ENCODE data around the gene SYCP2.
"Not testable (repeated sequence)": the region's sequence is repeated elsewhere in the genome, so short reads cannot be mapped to it uniquely, and the experiment has no call there.

Gene SYCP2

GRCh38 chr20:59912609-59913008 is 20.8 kb downstream of the SYCP2 start:
- peak; percentile 5 to 31 for DNase-seq

GRCh38 chr20:59911041-59911440 is 22.4 kb downstream of the SYCP2 start:
- DNase-seq = no peak
- TF ChIP-seq POLR2A (IDR thresholded peaks at IDR 0.05; ENCODE audit: low read length) (no peak), GATA1 (IDR thresholded peaks at IDR 0.05; ENCODE audit: low read depth, low read length) (no peak)

More at GRCh38 chr20:59912609-59913008, 20.8 kb downstream of the SYCP2 start:
- TF ChIP-seq POLR2A (IDR thresholded peaks at IDR 0.05; ENCODE audit: low read length) (no peak), GATA1 (IDR thresholded peaks at IDR 0.05; ENCODE audit: low read depth, low read length) (no peak)

- DNase-seq = no peak
- TF ChIP-seq POLR2A (IDR thresholded peaks at IDR 0.05; ENCODE audit: low read length) (no peak), GATA1 (IDR thresholded peaks at IDR 0.05; ENCODE audit: low read depth, low read length) (no peak)
These were observed 24.6 kb downstream of the SYCP2 start for GRCh38 chr20:59908855-59909254.

GRCh38 chr20:59903621-59904020 is 29.8 kb downstream of the SYCP2 start:
- TF ChIP-seq POLR2A (IDR thresholded peaks at IDR 0.05; ENCODE audit: low read length) (no peak), GATA1 (IDR thresholded peaks at IDR 0.05; ENCODE audit: low read depth, low read length) (no peak)
- DNase-seq = no peak

GRCh38 chr20:59902470-59902869 is 31.0 kb downstream of the SYCP2 start:
- DNase-seq = no peak
- TF ChIP-seq POLR2A (IDR thresholded peaks at IDR 0.05; ENCODE audit: low read length) (no peak), GATA1 (IDR thresholded peaks at IDR 0.05; ENCODE audit: low read depth, low read length) (no peak)

GRCh38 chr20:59895908-59896307 is 37.5 kb downstream of the SYCP2 start:
- TF ChIP-seq POLR2A (IDR thresholded peaks at IDR 0.05; ENCODE audit: low read length) (no peak), GATA1 (IDR thresholded peaks at IDR 0.05; ENCODE audit: low read depth, low read length) (no peak)

GRCh38 chr20:59891581-59891980 is 41.9 kb downstream of the SYCP2 start:
- no peak for DNase-seq
- TF ChIP-seq GATA1 (IDR thresholded peaks at IDR 0.05; ENCODE audit: low read depth, low read length) = no peak
- no peak for TF ChIP-seq POLR2A (IDR thresholded peaks at IDR 0.05; ENCODE audit: low read length)

More at GRCh38 chr20:59895908-59896307, 37.5 kb downstream of the SYCP2 start:
- no peak for DNase-seq

GRCh38 chr20:59890035-59890434 is 43.4 kb downstream of the SYCP2 start:
- DNase-seq = not testable (repeated sequence)

GRCh38 chr20:59888050-59888449 is 45.4 kb downstream of the SYCP2 start:
- TF ChIP-seq POLR2A (IDR thresholded peaks at IDR 0.05; ENCODE audit: low read length) (no peak), GATA1 (IDR thresholded peaks at IDR 0.05; ENCODE audit: low read depth, low read length) (no peak)
- DNase-seq = no peak

GRCh38 chr20:59884494-59884893 is 48.9 kb downstream of the SYCP2 start:
- TF ChIP-seq GATA1 (IDR thresholded peaks at IDR 0.05; ENCODE audit: low read depth, low read length) (no peak), POLR2A (IDR thresholded peaks at IDR 0.05; ENCODE audit: low read length) (no peak)

GRCh38 chr20:59880198-59880597 is 53.2 kb downstream of the SYCP2 start:
- no peak for DNase-seq
- no peak for TF ChIP-seq POLR2A (IDR thresholded peaks at IDR 0.05; ENCODE audit: low read length)

More at GRCh38 chr20:59884494-59884893, 48.9 kb downstream of the SYCP2 start:
- no peak for DNase-seq

GRCh38 chr20:59873409-59873808 is 60.0 kb downstream of the SYCP2 start:
- DNase-seq = no peak
- TF ChIP-seq POLR2A (IDR thresholded peaks at IDR 0.05; ENCODE audit: low read length) = no peak

GRCh38 chr20:59871096-59871495 is 62.3 kb downstream of the SYCP2 start:
- DNase-seq = no peak
- no peak for TF ChIP-seq GATA1 (IDR thresholded peaks at IDR 0.05; ENCODE audit: low read depth, low read length)
- no peak for TF ChIP-seq POLR2A (IDR thresholded peaks at IDR 0.05; ENCODE audit: low read length)

GRCh38 chr20:59866338-59866737 is 67.1 kb downstream of the SYCP2 start:
- TF ChIP-seq POLR2A (IDR thresholded peaks at IDR 0.05; ENCODE audit: low read length) (no peak), GATA1 (IDR thresholded peaks at IDR 0.05; ENCODE audit: low read depth, low read length) (no peak)
- DNase-seq = no peak

- no peak for DNase-seq
- no peak for TF ChIP-seq GATA1 (IDR thresholded peaks at IDR 0.05; ENCODE audit: low read depth, low read length)
- no peak for TF ChIP-seq POLR2A (IDR thresholded peaks at IDR 0.05; ENCODE audit: low read length)
These were observed 68.7 kb downstream of the SYCP2 start for GRCh38 chr20:59864726-59865125.

GRCh38 chr20:59863058-59863457 is 70.4 kb downstream of the SYCP2 start:
- DNase-seq = peak in 1 of 2 experiments; percentile 7
- TF ChIP-seq POLR2A (IDR thresholded peaks at IDR 0.05; ENCODE audit: low read length) (no peak), GATA1 (IDR thresholded peaks at IDR 0.05; ENCODE audit: low read depth, low read length) (no peak)

All from erythroblast (primary cell).